ENCODE results near the gene TBC1D20. TPM values are rescaled to one million over a fixed set of nuclear protein-coding genes. Genes with fewer than 3 reads are reported as not detected.
"Not testable (repeated sequence)": the region's sequence is repeated elsewhere in the genome, so short reads cannot be mapped to it uniquely, and the experiment has no call there.

TBC1D20 gene
- total and polyA plus RNA-seq, 2 of the 4 experiments (the other 2 are of a cell fraction) = 39.1 to 42.8 TPM

GRCh38 chr20:508364-508787 is 46.0 kb upstream of the TBC1D20 start:
- H3K18ac ChIP-seq (ENCODE audit: low read depth, low read length); H3K23ac ChIP-seq (ENCODE audit: low read depth, low read length); H2AK9ac ChIP-seq (replicated peaks; ENCODE audit: low read depth, low read length, poor library complexity); H3K14ac ChIP-seq (replicated peaks; ENCODE audit: low read depth, low read length); H3K9me1 ChIP-seq (ENCODE audit: insufficient read depth, low read length); H2BK20ac ChIP-seq (ENCODE audit: low read depth, low read length); H3K27ac ChIP-seq (ENCODE audit: insufficient read depth, low read length); H3K9me3 ChIP-seq (ENCODE audit: control insufficient read depth, insufficient read depth, low read length); in situ Hi-C loops (cut with MboI; ENCODE audit: low sequenced_read_pairs); H4K8ac ChIP-seq (ENCODE audit: low read depth in 2 of 2, low read length in 2 of 2); H4K5ac ChIP-seq (ENCODE audit: low read depth, low read length); POLR2A ChIA-PET (ENCODE audit: unreplicated experiment); H4K91ac ChIP-seq (ENCODE audit: insufficient read depth, low read depth, low read length); BruUV-seq (replicated peaks); dilution Hi-C loops (cut with HindIII; ENCODE audit: low sequenced_read_pairs, unreplicated experiment); H3K9ac ChIP-seq (ENCODE audit: low read depth, low read length); H3K56ac ChIP-seq (ENCODE audit: extremely low read depth, insufficient read depth, low read length); H3K4ac ChIP-seq (ENCODE audit: low read depth, low read length); H2AK5ac ChIP-seq (ENCODE audit: low read depth, low read length); H2BK15ac ChIP-seq (ENCODE audit: low read depth, low read length); intact Hi-C loops (cut with micrococcal nuclease); H2BK120ac ChIP-seq (ENCODE audit: low read depth, low read length); H2AFZ ChIP-seq (replicated peaks; ENCODE audit: low read length, poor library complexity); H3K4me3 ChIP-seq (ENCODE audit: insufficient read depth, low read depth, low read length); CTCF ChIA-PET; H3K27me3 ChIP-seq (ENCODE audit: control insufficient read depth, insufficient read depth, low read length): not testable (repeated sequence)
- Histone ChIP-seq H3K36me3 (ENCODE audit: control insufficient read depth, insufficient read depth, low read length) (peaks cover 15% of the 10 kb centered on the region), H3K79me1 (ENCODE audit: low read depth in 1 of 2, low read length in 2 of 2) (peaks cover 20 to 67% of the 10 kb centered on the region in 2 experiments), H2BK5ac (ENCODE audit: low read depth, low read length, poor library complexity, severe bottlenecking) (peak overlapping the region; percentile 61), H3K4me2 (ENCODE audit: low read depth, low read length) (peak overlapping the region; percentile 43; the same call in 1 of the 2 replicates), H4K20me1 (ENCODE audit: insufficient read depth, low read length) (peaks cover 67% of the 10 kb centered on the region), H3K4me1 (ENCODE audit: control insufficient read depth, insufficient read depth, low read length) (peaks cover 12% of the 10 kb centered on the region)
- DNase-seq = peak; percentile 8
- ATAC-seq (ENCODE audit: low read depth) = peak; percentile 40
- no CpG with 5 or more reads among the region's 6 CpGs for WGBS, 2 experiments (ENCODE audit: extremely low coverage in 2 of 2, insufficient read length in 1 of 2)

Data from IMR-90 (cell line).